WERI-Rb-1 (cell line): ENCODE data around the gene MTFMT.

Experiments
- DNase-seq: peaks from one replicate; pipeline ENCODE4 v3.0.0-alpha.2; 2020
- H3K27ac ChIP-seq: fragments of 250-450 bp; sonication (Bioruptor Pico); 2 replicates; pipeline ENCODE4 v1.5.1; 2020; ENCODE audit warnings: mild to moderate bottlenecking, moderate library complexity
- H3K27me3 ChIP-seq: fragments of 250-450 bp; sonication (Bioruptor Pico); 2 replicates; pipeline ENCODE4 v1.5.1; 2021; ENCODE audit warnings: mild to moderate bottlenecking, low read depth, moderate library complexity; ENCODE audit not compliant: insufficient read depth, severe bottlenecking
- H3K36me3 ChIP-seq: fragments of 250-450 bp; sonication (Bioruptor Pico); 2 replicates; pipeline ENCODE4 v1.5.1; 2020; ENCODE audit warnings: mild to moderate bottlenecking, moderate library complexity
- H3K4me3 ChIP-seq: 2 replicates; pipeline ENCODE4 v1.5.1; 2011; ENCODE audit warnings: low read depth, mild to moderate bottlenecking, control low read depth, low read length
- H3K9me3 ChIP-seq: fragments of 250-450 bp; sonication (Bioruptor Pico); 2 replicates; pipeline ENCODE4 v1.5.1; 2021; ENCODE audit warnings: mild to moderate bottlenecking, moderate library complexity; ENCODE audit not compliant: severe bottlenecking
- TF ChIP-seq, protein P1 (sequence below): IDR thresholded peaks from 2 replicates; pipeline ENCODE4 v1.5.1; 2011; ENCODE audit warnings: low read depth, mild to moderate bottlenecking, control low read depth, inconsistent platforms, low read length

The MTFMT gene

DNA sequence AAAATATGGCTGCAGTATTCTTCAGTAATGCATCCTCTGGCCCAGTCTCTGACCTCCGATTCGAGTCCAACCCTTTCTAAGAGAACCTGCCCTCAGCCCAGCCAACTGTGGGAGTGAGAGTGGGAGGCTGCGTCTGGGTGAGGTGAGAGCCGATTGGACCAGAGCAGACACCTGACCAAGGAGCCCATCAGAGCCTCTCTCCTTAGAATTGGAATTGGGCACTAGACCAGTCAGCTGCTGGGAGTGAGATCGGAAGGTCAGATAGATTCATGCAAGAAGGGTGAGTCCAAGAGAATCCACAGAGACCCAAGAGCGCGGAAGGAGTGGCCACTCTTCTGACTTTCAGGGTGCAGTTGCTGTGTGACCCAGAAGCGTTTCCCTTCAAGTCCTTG lies 28.1 kb upstream of the MTFMT start:
- H3K27me3 ChIP-seq: no peaks in the 10 kb centered on the region
- no peaks in the 10 kb centered on the region for H3K36me3 ChIP-seq
- no peak for DNase-seq
- H3K4me3 ChIP-seq: no peak overlapping the region
- H3K9me3 ChIP-seq: no peaks in the 10 kb centered on the region
- no peak overlapping the region for H3K27ac ChIP-seq
- TF ChIP-seq, protein P1, sequence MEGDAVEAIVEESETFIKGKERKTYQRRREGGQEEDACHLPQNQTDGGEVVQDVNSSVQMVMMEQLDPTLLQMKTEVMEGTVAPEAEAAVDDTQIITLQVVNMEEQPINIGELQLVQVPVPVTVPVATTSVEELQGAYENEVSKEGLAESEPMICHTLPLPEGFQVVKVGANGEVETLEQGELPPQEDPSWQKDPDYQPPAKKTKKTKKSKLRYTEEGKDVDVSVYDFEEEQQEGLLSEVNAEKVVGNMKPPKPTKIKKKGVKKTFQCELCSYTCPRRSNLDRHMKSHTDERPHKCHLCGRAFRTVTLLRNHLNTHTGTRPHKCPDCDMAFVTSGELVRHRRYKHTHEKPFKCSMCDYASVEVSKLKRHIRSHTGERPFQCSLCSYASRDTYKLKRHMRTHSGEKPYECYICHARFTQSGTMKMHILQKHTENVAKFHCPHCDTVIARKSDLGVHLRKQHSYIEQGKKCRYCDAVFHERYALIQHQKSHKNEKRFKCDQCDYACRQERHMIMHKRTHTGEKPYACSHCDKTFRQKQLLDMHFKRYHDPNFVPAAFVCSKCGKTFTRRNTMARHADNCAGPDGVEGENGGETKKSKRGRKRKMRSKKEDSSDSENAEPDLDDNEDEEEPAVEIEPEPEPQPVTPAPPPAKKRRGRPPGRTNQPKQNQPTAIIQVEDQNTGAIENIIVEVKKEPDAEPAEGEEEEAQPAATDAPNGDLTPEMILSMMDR: no peak

DNA sequence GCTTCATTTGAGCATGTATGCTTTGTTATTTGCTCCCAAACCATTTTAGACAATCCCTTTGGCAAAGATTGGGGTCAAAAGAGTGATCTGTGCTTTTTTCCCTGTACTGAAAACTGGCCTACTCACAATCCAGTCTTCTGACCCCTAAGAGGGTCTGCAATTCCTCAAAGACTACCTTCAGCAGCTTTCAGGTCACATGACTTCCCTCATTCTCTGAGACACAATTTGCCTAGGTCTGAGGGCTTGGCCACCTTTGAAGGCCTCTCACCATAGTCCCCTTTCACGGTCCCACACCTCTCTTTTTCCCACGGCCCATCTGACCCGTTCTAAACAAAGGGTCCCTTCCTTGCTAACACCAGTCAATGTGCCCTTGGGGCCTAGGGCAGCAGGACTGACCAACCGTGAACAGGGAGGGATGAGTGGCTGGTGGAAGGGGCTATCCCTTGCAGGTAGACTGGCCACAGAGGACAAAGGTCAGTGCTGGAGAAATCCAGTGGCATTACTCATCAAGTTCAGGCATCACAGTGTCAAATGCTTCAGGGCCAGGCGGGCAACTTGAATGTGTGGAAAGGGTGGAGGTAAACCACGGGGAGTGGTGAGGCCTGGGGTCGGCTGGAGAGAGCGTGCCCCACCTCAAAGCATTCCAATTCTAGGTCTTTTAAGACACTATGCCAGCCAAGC lies 27.6 kb upstream of the MTFMT start:
- TF ChIP-seq, protein P1: no peak
- H3K36me3 ChIP-seq: no peaks in the 10 kb centered on the region

DNA sequence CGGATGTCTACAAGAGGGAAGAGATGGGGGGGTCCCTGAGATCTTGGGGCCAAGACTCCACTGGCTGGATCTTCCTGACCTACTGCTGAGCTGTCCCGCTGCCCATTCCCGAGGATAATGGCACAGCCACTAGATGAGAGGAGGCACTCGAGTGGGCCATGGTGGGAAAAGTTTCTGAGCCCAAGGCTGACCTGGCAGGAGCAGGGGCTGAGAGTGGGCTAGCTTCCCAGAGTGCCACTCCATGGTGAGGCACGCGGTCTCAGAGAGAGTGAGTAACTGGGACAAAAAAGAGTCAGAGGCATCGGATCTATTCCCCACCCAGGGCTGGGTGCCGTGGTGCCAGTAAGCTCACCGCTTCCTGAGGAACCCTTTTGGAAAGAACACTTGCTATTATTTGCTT lies 26.7 kb upstream of the MTFMT start:
- Histone ChIP-seq H3K27me3 (no peaks in the 10 kb centered on the region), H3K4me3 (no peak overlapping the region), H3K27ac (no peak overlapping the region), H3K36me3 (no peaks in the 10 kb centered on the region), H3K9me3 (no peaks in the 10 kb centered on the region)
- no peak for DNase-seq
- TF ChIP-seq, protein P1: no peak

More for the DNA sequence above, 27.6 kb upstream of the MTFMT start:
- Histone ChIP-seq H3K27ac (no peak overlapping the region), H3K4me3 (no peak overlapping the region), H3K27me3 (no peaks in the 10 kb centered on the region), H3K9me3 (no peaks in the 10 kb centered on the region)
- no peak for DNase-seq

- Histone ChIP-seq H3K27me3 (no peaks in the 10 kb centered on the region), H3K36me3 (no peaks in the 10 kb centered on the region), H3K9me3 (no peaks in the 10 kb centered on the region), H3K27ac (no peak overlapping the region), H3K4me3 (no peak overlapping the region)
- DNase-seq: no peak
- TF ChIP-seq, protein P1: no peak
Observed at GRCh38 chr15:65055201-65055870, 25.9 kb upstream of the MTFMT start.

DNA sequence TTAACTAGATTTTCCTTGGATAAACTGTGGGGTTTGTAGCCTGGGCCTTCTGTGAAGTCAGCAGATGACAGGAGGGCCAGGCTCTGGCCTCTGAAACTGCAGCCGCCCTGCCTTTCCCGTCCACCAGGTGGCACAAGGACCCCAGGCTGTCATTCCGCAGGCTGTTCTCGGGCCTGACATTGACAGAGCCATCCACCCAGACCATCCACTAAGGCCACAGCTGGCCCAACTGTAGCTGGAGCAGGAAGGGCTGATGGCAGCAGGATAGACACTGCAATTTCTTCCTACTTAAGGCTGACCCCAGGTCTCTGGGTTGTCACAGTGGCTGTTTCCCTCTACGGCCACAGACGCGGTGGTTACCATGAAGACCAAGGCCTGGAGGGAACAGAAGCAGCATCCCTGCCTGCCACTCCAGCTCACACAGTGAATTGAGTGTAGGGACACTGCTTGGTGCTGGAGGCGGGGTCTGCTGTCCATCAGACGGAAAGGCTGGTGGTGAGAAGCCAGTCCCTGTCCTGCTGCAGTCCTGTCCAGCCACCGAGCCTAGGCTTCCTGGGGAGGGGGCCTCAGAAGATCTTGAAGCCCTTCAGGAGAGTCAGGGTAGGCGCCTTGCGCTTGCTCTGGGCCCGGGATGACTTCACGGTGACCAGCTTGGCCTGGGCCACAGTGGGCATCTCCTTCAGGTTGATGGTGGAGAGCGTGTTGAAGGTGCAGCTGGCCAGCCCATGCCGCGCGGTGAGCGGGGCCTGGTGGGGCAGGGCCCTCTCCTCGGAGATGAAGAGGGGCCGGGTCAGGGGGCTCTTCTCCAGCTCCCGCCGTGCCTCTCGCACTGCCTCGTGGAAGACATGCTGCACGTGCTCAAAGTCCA lies 25.1 kb upstream of the MTFMT start:
- Histone ChIP-seq H3K27me3 (no peaks in the 10 kb centered on the region), H3K9me3 (no peaks in the 10 kb centered on the region), H3K4me3 (no peak overlapping the region), H3K36me3 (no peaks in the 10 kb centered on the region), H3K27ac (no peak overlapping the region)
- DNase-seq: peak; percentile 79
- TF ChIP-seq, protein P1: peak; percentile 97
